Bronchial epithelial cell (primary cell): ENCODE results near the gene MYOF. TPM values are rescaled to one million over a fixed set of nuclear protein-coding genes. Genes with fewer than 3 reads are reported as not detected.

Experiments
- DNase-seq: peaks from one replicate; pipeline ENCODE4 v3.0.0-alpha.2; 2010; ENCODE audit warnings: low read depth
- FAIRE-seq: peaks from 2 replicates; lab custom pipeline; 2011; peaks lifted over from hg19 to GRCh38; lab: Jason Lieb, UNC
- H3K27me3 ChIP-seq: 2 replicates; pipeline ENCODE4 v1.5.1; 2011; ENCODE audit warnings: low read length; ENCODE audit not compliant: control insufficient read depth, insufficient read depth
- H3K36me3 ChIP-seq: 2 replicates; pipeline ENCODE4 v1.5.1; 2011; ENCODE audit warnings: low read length; ENCODE audit not compliant: control insufficient read depth, insufficient read depth
- H3K4me3 ChIP-seq: 2 replicates; pipeline ENCODE4 v1.5.1; 2011; ENCODE audit warnings: mild to moderate bottlenecking, low read depth, low read length, control low read depth
- total RNA-seq: library from RNA; depleted of rRNA; stranded (reverse); fragments of >200 nt; gene quantifications from 2 replicates; pipeline ENCODE4 v1.2.1, GENCODE V29; 2014
- TF ChIP-seq, protein P1 (sequence below): IDR thresholded peaks from 2 replicates; pipeline ENCODE4 v1.5.1; 2011; ENCODE audit warnings: mild to moderate bottlenecking, moderate library complexity, low read length, control low read depth, inconsistent platforms; ENCODE audit not compliant: insufficient read depth, severe bottlenecking

Gene MYOF
- total RNA-seq, 1 donor from 2014 or later = 133 TPM

GRCh38 chr10:93459466-93459865 lies 22.7 kb downstream of the MYOF start:
- FAIRE-seq = no peak
- H3K27me3 ChIP-seq = no peaks in the 10 kb centered on the region
- H3K4me3 ChIP-seq = no peak overlapping the region
- no peak for DNase-seq
- peaks cover 20% of the 10 kb centered on the region for H3K36me3 ChIP-seq
- TF ChIP-seq, protein P1, sequence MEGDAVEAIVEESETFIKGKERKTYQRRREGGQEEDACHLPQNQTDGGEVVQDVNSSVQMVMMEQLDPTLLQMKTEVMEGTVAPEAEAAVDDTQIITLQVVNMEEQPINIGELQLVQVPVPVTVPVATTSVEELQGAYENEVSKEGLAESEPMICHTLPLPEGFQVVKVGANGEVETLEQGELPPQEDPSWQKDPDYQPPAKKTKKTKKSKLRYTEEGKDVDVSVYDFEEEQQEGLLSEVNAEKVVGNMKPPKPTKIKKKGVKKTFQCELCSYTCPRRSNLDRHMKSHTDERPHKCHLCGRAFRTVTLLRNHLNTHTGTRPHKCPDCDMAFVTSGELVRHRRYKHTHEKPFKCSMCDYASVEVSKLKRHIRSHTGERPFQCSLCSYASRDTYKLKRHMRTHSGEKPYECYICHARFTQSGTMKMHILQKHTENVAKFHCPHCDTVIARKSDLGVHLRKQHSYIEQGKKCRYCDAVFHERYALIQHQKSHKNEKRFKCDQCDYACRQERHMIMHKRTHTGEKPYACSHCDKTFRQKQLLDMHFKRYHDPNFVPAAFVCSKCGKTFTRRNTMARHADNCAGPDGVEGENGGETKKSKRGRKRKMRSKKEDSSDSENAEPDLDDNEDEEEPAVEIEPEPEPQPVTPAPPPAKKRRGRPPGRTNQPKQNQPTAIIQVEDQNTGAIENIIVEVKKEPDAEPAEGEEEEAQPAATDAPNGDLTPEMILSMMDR = no peak

- TF ChIP-seq, protein P1 = no peak
- peaks cover 21% of the 10 kb centered on the region for H3K36me3 ChIP-seq
- peak; percentile 96 for FAIRE-seq
- H3K4me3 ChIP-seq = no peak overlapping the region
- H3K27me3 ChIP-seq = no peaks in the 10 kb centered on the region
- DNase-seq = peak; percentile 98
These were observed 23.3 kb downstream of the MYOF start for GRCh38 chr10:93458821-93459257.

GRCh38 chr10:93457511-93457910 lies 24.6 kb downstream of the MYOF start:
- no peak for FAIRE-seq
- Histone ChIP-seq H3K36me3 (peaks cover 21% of the 10 kb centered on the region), H3K27me3 (no peaks in the 10 kb centered on the region), H3K4me3 (no peak overlapping the region)
- DNase-seq = no peak
- TF ChIP-seq, protein P1 = no peak

- peaks cover 23% of the 10 kb centered on the region for H3K36me3 ChIP-seq
- H3K4me3 ChIP-seq = no peak overlapping the region
- no peak for DNase-seq
- no peaks in the 10 kb centered on the region for H3K27me3 ChIP-seq
- no peak for FAIRE-seq
- TF ChIP-seq, protein P1 = no peak
These were observed 25.7 kb downstream of the MYOF start for GRCh38 chr10:93456480-93456879.

DNA sequence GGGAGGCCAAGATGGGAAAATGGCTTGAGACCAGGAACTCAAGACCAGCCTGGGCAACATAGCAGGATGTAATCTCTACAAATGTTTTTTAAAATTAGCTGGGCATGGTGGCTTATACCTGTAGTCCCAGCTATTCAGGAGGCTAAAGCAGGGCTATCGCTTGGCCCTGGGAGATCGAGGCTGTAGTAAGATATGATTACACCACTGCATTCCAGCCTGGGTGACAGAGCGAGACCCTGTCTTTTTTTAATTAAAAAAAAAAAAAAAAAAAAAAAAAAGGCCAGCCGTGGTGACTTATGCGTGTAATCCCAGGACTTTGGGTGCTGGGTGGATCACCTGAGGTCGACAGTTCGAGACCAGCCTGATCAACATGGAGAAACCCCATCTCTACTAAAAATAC lies 27.4 kb downstream of the MYOF start:
- H3K27me3 ChIP-seq = no peaks in the 10 kb centered on the region
- no peak for DNase-seq
- TF ChIP-seq, protein P1 = no peak
- no peak overlapping the region for H3K4me3 ChIP-seq
- H3K36me3 ChIP-seq = peaks cover 22% of the 10 kb centered on the region
- FAIRE-seq = no peak

DNA sequence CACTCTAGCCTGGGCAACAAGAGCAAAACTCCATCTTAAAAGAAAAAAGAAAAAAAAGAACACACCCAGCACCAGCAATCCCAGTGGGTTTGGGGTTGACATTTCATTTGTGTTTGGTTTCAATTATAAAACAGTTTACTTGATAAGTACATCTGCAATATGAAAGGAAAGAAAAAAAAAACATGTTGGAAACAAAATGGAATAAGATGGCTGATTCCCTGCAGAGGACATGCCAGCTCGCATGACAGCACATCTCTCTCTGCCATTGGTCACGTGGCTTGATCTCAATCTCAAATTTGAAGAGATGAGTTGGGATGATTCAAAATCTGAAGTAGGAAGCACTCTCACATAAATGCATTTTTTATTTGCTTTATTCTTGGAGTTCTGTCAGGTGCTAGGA lies 28.0 kb downstream of the MYOF start:
- DNase-seq = no peak
- Histone ChIP-seq H3K36me3 (peaks cover 20% of the 10 kb centered on the region), H3K4me3 (no peak overlapping the region), H3K27me3 (no peaks in the 10 kb centered on the region)
- TF ChIP-seq, protein P1 = no peak
- no peak for FAIRE-seq
